B cell (primary cell): Measurements from ENCODE around the gene PPCS. TPM values are rescaled to one million over a fixed set of nuclear protein-coding genes. Genes with fewer than 3 reads are reported as not detected.

Source experiments
- ATAC-seq: fragments of 200-7000 bp; cut with Tn5 transposase; one replicate; pipeline ENCODE4 v1.10.0; 2021; ENCODE audit warnings: low read depth, mild to moderate bottlenecking, moderate number of reproducible peaks, moderate library complexity
- CTCF ChIA-PET: fragments of 350-600 bp; sonication (Branson Sonifier 250); formaldehyde crosslinking; loops from one replicate; lab custom pipeline; 2021; ENCODE audit warnings: antibody characterized with exemption, inconsistent platforms; lab: Charles Lee
- POLR2A ChIA-PET: fragments of 350-600 bp; sonication (Branson Sonifier 250); formaldehyde crosslinking; loops from one replicate; lab custom pipeline; 2021; ENCODE audit warnings: antibody characterized with exemption; lab: Charles Lee
- DNase-seq: peaks from one replicate; pipeline ENCODE4 v3.0.0; 2013
- H2AFZ ChIP-seq: 2 replicates; pipeline ENCODE4 v1.6.1; 2012; ENCODE audit warnings: mild to moderate bottlenecking, low read depth, low read length; ENCODE audit not compliant: insufficient read depth, poor library complexity, severe bottlenecking
- H3K27ac ChIP-seq, 2 donors: 1 replicate in 1 of 2; 2 replicates in 1 of 2; pipeline ENCODE4 v1.5.1; 2012 to 2013; ENCODE audit warnings: low read length in 2 of 2, mild to moderate bottlenecking in 2 of 2, moderate library complexity in 1 of 2
- H3K27me3 ChIP-seq, 4 experiments: fragments of 200-600 bp in 1 of 4; sonication (generic) in 1 of 4; replicated peaks in 1 of 4; 1 replicate in 2 of 4; 2 replicates in 2 of 4; pipeline versions ENCODE4 v1.6.1 to v1.7.0; 2013 to 2016; ENCODE audit warnings: low read length in 3 of 4, mild to moderate bottlenecking in 2 of 4, mixed read lengths in 1 of 4, moderate library complexity in 1 of 4; ENCODE audit not compliant: insufficient read depth in 4 of 4, control insufficient read depth in 3 of 4; ENCODE audit errors: control extremely low read depth in 1 of 4
- H3K36me3 ChIP-seq, 2 experiments: replicated peaks in 1 of 2; 1 replicate in 1 of 2; 2 replicates in 1 of 2; pipeline versions ENCODE4 v1.6.1 to v1.7.1; 2013; ENCODE audit warnings: low read length in 1 of 2; ENCODE audit not compliant: insufficient read depth in 2 of 2, control insufficient read depth in 1 of 2; ENCODE audit errors: control extremely low read depth in 1 of 2, extremely low read depth in 1 of 2
- H3K4me1 ChIP-seq, 2 donors: fragments of 200-600 bp in 1 of 2; sonication (generic) in 1 of 2; 1 replicate in 1 of 2; 2 replicates in 1 of 2; pipeline versions ENCODE4 v1.5.1 to v1.6.1; 2013 to 2017; ENCODE audit warnings: low read length in 2 of 2; ENCODE audit not compliant: control insufficient read depth in 2 of 2, insufficient read depth in 2 of 2
- H3K4me2 ChIP-seq: replicated peaks from 2 replicates; pipeline ENCODE3; 2012; ENCODE audit warnings: mild to moderate bottlenecking, low read depth, low read length; ENCODE audit not compliant: poor library complexity, severe bottlenecking
- H3K4me3 ChIP-seq, 5 experiments: fragments of 200-600 bp in 1 of 5; sonication (generic) in 1 of 5; 1 replicate in 3 of 5; 2 replicates in 2 of 5; pipeline versions ENCODE4 v1.5.1 to v1.7.0; 2011 to 2016; ENCODE audit warnings: low read length in 4 of 5, mild to moderate bottlenecking in 4 of 5, low read depth in 2 of 5, control low read depth in 1 of 5, moderate library complexity in 1 of 5; ENCODE audit not compliant: insufficient read depth in 1 of 5; ENCODE audit errors: control extremely low read depth in 1 of 5, extremely low read depth in 1 of 5
- H3K79me2 ChIP-seq: fragments of 200-600 bp; sonication (generic); one replicate; pipeline ENCODE4 v1.6.0; 2016; ENCODE audit warnings: low read length; ENCODE audit not compliant: control insufficient read depth, insufficient read depth
- H3K9ac ChIP-seq: fragments of 200-600 bp; sonication (generic); 2 replicates; pipeline ENCODE4 v1.6.1; 2017; ENCODE audit warnings: mild to moderate bottlenecking, low read length, moderate library complexity
- H3K9me3 ChIP-seq, 3 donors: one replicate each; pipeline versions ENCODE4 v1.6.1 to v1.7.1; 2013; ENCODE audit warnings: low read length in 2 of 3; ENCODE audit not compliant: control insufficient read depth in 2 of 3, insufficient read depth in 1 of 3; ENCODE audit errors: control extremely low read depth in 1 of 3
- H4K20me1 ChIP-seq: 2 replicates; pipeline ENCODE4 v1.6.0; 2012; ENCODE audit warnings: mild to moderate bottlenecking, low read length; ENCODE audit not compliant: insufficient read depth, control insufficient read depth, poor library complexity, severe bottlenecking
- H3K27ac Mint-ChIP-seq: one replicate; pipeline ENCODE4 v1.8.0; 2021; ENCODE audit warnings: mixed read lengths
- H3K27me3 Mint-ChIP-seq: one replicate; pipeline ENCODE4 v1.8.0; 2021; ENCODE audit warnings: mixed read lengths
- H3K4me1 Mint-ChIP-seq: one replicate; pipeline ENCODE4 v1.8.0; 2021; ENCODE audit warnings: mixed read lengths
- H3K4me3 Mint-ChIP-seq: one replicate; pipeline ENCODE4 v1.8.0; 2021; ENCODE audit warnings: mixed read lengths
- H3K9me3 Mint-ChIP-seq: one replicate; pipeline ENCODE4 v1.8.0; 2022; ENCODE audit warnings: mixed read lengths; ENCODE audit not compliant: insufficient read depth
- EZH2 ChIP-seq: IDR thresholded peaks from 2 replicates; pipeline ENCODE4 v1.6.1; 2012; ENCODE audit warnings: borderline replicate concordance, low read depth, mild to moderate bottlenecking, moderate library complexity, low read length; ENCODE audit not compliant: insufficient read depth, poor library complexity, severe bottlenecking
- WGBS: methylation state at CpG from one replicate; pipeline ENCODE4 v1.1.5; 2013; ENCODE audit warnings: missing lambda C conversion rate; ENCODE audit not compliant: insufficient coverage; 5-methylcytosine and 5-hydroxymethylcytosine counted together
- intact Hi-C: fragments of 100-400 bp; cut with micrococcal nuclease; formaldehyde crosslinking; loops from one replicate; pipeline ENCODE4 v1.10.0; 2022
- polyA plus RNA-seq: library from polyadenylated mRNA; depleted of rRNA; stranded (reverse); fragments of >200 nt; gene quantifications from 2 replicates; pipeline ENCODE4 v1.2.3, GENCODE V29; 2012
- small RNA-seq: library from RNA; depleted of rRNA; stranded (forward); fragments of <200 nt; gene quantifications from one replicate; pipeline ENCODE3, GENCODE V24; 2012; ENCODE audit warnings: low replicate concordance, low read depth; ENCODE audit not compliant: insufficient read length
- total RNA-seq, 2 donors: library from RNA; stranded (reverse); fragments of 120-200 nt in 1 of 2; gene quantifications; 1 replicate in 1 of 2; 2 replicates in 1 of 2; pipeline versions ENCODE4 v1.2.3 to v1.2.4, GENCODE V29; 2013 to 2022
- TF ChIP-seq, protein P1 (sequence below): fragments of 200-600 bp; IDR thresholded peaks from one replicate; pipeline ENCODE4 v1.8.0; 2022; ENCODE audit warnings: antibody characterized with exemption, mild to moderate bottlenecking

PPCS gene
- total and polyA plus RNA-seq, 2 donors (not counting 1 experiment from before 2014, with no cell fraction given), result 74.9 to 88.4 TPM

DNA sequence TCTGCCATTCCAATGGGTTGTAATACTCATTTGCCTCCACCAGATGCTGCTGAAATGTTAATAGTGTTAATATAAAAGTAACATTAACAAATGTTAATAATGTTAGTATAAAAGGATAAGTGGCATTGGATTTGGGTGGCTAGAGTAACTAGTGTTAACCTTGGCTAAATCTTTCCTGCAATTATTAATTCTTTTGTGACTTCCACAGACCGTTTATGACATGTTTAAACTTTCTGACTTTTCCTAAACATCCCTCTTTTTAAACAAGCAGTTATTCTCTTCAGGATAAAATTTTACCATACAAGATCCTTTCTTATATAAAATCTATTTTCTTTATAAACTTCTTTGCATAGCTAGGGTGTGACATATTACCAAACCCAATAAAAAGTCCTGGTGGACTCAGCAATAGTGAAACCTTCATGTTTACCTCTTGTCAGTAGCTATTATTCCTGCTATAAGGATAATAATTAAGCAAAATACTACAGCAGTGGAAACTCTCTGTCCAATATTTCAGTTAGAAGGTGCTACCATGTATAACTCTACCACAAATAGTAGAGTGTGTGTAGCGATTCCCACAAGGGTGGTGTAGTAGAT lies 48.3 kb downstream of the PPCS start:
- no peaks in the 10 kb centered on the region for H3K27me3 ChIP-seq
- no peak overlapping the region for H2AFZ ChIP-seq
- DNase-seq (no peak), ATAC-seq (no peak)
- H3K4me1 ChIP-seq, result no peaks in the 10 kb centered on the region
- H3K4me2 ChIP-seq, result no peak overlapping the region
- no peak for TF ChIP-seq EZH2
- TF ChIP-seq, protein P1, sequence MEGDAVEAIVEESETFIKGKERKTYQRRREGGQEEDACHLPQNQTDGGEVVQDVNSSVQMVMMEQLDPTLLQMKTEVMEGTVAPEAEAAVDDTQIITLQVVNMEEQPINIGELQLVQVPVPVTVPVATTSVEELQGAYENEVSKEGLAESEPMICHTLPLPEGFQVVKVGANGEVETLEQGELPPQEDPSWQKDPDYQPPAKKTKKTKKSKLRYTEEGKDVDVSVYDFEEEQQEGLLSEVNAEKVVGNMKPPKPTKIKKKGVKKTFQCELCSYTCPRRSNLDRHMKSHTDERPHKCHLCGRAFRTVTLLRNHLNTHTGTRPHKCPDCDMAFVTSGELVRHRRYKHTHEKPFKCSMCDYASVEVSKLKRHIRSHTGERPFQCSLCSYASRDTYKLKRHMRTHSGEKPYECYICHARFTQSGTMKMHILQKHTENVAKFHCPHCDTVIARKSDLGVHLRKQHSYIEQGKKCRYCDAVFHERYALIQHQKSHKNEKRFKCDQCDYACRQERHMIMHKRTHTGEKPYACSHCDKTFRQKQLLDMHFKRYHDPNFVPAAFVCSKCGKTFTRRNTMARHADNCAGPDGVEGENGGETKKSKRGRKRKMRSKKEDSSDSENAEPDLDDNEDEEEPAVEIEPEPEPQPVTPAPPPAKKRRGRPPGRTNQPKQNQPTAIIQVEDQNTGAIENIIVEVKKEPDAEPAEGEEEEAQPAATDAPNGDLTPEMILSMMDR, result no peak
- CTCF ChIA-PET, result no interaction called here
- intact Hi-C loops, result no loop called here
- Mint-ChIP-seq H3K27me3 (no peaks in the 10 kb centered on the region), H3K27ac (no peak overlapping the region), H3K4me1 (no peaks in the 10 kb centered on the region), H3K4me3 (no peak overlapping the region), H3K9me3 (peaks cover 8% of the 10 kb centered on the region)
- H3K9ac ChIP-seq, result no peak overlapping the region
- H3K9me3 ChIP-seq, result peaks cover 4 to 30% (median 25%) of the 10 kb centered on the region in 3 donors
- H3K79me2 ChIP-seq, result no peaks in the 10 kb centered on the region
- no CpG with 5 or more reads among the region's 2 CpGs for WGBS
- no peaks in the 10 kb centered on the region for H4K20me1 ChIP-seq
- no peak overlapping the region for H3K27ac ChIP-seq
- H3K4me3 ChIP-seq, result no peak overlapping the region
- H3K36me3 ChIP-seq, result no peaks in the 10 kb centered on the region
- POLR2A ChIA-PET, result no interaction called here

DNA sequence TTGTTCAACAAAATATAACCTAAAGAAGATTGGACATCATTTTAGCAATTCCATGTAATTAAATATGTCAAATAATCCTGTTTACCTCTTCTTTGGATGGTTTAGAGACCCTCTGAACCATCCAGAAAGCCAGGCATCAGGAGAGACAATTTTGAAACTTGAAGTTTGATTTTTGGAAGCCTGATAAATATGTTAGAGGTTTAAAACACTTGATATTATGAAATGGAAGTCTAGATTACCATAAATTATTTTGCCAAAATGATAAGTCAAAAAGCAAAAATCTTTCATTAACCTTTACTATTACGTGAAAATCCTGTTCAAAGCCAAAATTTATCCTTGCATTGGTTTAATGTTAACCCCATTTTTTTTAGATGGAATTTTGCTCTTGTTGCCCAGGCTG lies 50.2 kb downstream of the PPCS start:
- Mint-ChIP-seq H3K27ac (no peak overlapping the region), H3K9me3 (peaks cover 23% of the 10 kb centered on the region), H3K27me3 (no peaks in the 10 kb centered on the region), H3K4me3 (no peak overlapping the region), H3K4me1 (no peaks in the 10 kb centered on the region)
- peaks cover 7 to 42% (median 42%) of the 10 kb centered on the region in 3 donors for H3K9me3 ChIP-seq
- H3K9ac ChIP-seq, result no peak overlapping the region
- TF ChIP-seq, protein P1, result no peak
- no peak for TF ChIP-seq EZH2
- no peaks in the 10 kb centered on the region for H3K79me2 ChIP-seq
- H3K27ac ChIP-seq, result no peak overlapping the region
- H4K20me1 ChIP-seq, result no peaks in the 10 kb centered on the region
- no peaks in the 10 kb centered on the region for H3K27me3 ChIP-seq
- ChIA-PET CTCF (no interaction called here), POLR2A (no interaction called here)
- DNase-seq (no peak), ATAC-seq (no peak)
- H3K4me1 ChIP-seq, result no peaks in the 10 kb centered on the region
- no peak overlapping the region for H2AFZ ChIP-seq
- no peaks in the 10 kb centered on the region for H3K36me3 ChIP-seq
- intact Hi-C loops, result no loop called here
- no peak overlapping the region for H3K4me3 ChIP-seq
- H3K4me2 ChIP-seq, result no peak overlapping the region
- no CpG with 5 or more reads among the region's 1 CpG for WGBS

Small RNA genes within 50 kb of the gene (small RNA-seq; reads per million reads assigned to genes)
- gene TMSB4XP1, result not detected

Other genes with a start within 250 kb of the PPCS start
- 76.4 and 80.3 TPM in 2 replicates for gene FOXJ3, start 121.3 kb upstream of the PPCS start, total RNA-seq
- gene FOXJ3, start 121.3 kb upstream of the PPCS start, polyA plus RNA-seq, result 15.4 and 27.4 TPM in 2 replicates
- gene RIMKLA, start 75.8 kb upstream of the PPCS start, total RNA-seq, result not detected in 2 replicates
- 0.01 and 0.04 TPM in 2 replicates for gene RIMKLA, start 75.8 kb upstream of the PPCS start, polyA plus RNA-seq
- gene ZMYND12, start 521 bp upstream of the PPCS start, total RNA-seq, result 0.27 and 0.79 TPM in 2 replicates
- gene ZMYND12, start 521 bp upstream of the PPCS start, polyA plus RNA-seq, result 0.34 and 0.65 TPM in 2 replicates
- 7.4 and 9.8 TPM in 2 replicates for gene CCDC30, start 6.7 kb downstream of the PPCS start, total RNA-seq
- 1.2 and 1.4 TPM in 2 replicates for gene CCDC30, start 6.7 kb downstream of the PPCS start, polyA plus RNA-seq
- 48.8 and 50.3 TPM in 2 replicates for gene PPIH, start 201.9 kb downstream of the PPCS start, total RNA-seq
- gene PPIH, start 201.9 kb downstream of the PPCS start, polyA plus RNA-seq, result 42.4 and 51.4 TPM in 2 replicates
- gene YBX1, start 225.9 kb downstream of the PPCS start, total RNA-seq, result 314 and 345 TPM in 2 replicates
- 164 and 244 TPM in 2 replicates for gene YBX1, start 225.9 kb downstream of the PPCS start, polyA plus RNA-seq